Astrocyte (in vitro differentiated cells and primary cell): Measurements from ENCODE around the gene COA8.

Experiments
- EZH2 ChIP-seq: IDR thresholded peaks from 2 replicates; pipeline ENCODE4 v1.6.1; 2012; ENCODE audit warnings: mild to moderate bottlenecking, low read length, inconsistent platforms; ENCODE audit not compliant: insufficient read depth
- TF ChIP-seq, protein P1 (sequence below): IDR thresholded peaks from 2 replicates; pipeline ENCODE4 v1.5.1; 2011; ENCODE audit warnings: low read depth, mild to moderate bottlenecking, inconsistent platforms, low read length, moderate library complexity; ENCODE audit not compliant: insufficient read depth

DNA sequence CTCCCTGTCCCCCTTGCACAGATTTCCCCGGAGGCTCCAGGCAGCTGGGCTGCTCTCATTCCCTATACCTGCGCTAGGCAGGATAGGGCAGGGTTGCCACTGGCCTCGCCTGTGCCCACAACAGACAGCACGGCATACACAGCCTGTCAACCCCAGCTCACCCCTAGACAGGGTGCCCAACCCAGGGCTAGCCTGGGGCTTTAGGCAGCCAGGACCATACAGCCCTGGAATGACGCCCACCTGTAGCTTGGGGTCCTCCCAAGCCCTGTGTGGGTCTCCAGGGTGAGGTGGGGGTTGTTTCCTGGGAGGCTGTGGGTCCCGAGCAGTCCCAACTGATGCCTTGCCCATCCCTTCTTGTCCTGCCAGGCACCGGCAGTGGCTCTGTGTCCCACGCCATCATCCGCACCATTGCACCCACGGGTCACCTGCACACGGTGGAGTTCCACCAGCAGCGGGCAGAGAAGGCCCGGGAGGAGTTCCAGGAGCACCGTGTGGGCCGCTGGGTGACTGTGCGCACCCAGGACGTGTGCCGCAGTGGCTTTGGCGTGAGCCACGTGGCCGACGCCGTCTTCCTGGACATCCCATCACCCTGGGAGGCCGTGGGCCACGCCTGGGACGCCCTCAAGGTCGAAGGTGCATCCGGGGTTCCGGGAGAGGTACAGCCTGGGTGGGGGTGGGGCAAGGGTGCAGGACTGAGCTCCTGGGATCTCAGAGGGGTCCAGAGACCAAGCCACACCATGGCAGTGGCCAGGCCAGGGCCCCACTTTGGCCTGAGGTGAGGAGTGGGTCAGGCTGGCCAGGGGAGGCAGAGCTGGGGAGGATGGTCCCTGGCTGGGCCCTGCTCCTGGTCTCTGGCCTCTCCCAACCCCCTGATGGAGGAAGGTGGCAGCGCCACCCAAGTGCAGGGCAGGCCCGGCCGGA lies 30.3 kb upstream of the COA8 start:
- TF ChIP-seq EZH2 = no peak
- TF ChIP-seq, protein P1, sequence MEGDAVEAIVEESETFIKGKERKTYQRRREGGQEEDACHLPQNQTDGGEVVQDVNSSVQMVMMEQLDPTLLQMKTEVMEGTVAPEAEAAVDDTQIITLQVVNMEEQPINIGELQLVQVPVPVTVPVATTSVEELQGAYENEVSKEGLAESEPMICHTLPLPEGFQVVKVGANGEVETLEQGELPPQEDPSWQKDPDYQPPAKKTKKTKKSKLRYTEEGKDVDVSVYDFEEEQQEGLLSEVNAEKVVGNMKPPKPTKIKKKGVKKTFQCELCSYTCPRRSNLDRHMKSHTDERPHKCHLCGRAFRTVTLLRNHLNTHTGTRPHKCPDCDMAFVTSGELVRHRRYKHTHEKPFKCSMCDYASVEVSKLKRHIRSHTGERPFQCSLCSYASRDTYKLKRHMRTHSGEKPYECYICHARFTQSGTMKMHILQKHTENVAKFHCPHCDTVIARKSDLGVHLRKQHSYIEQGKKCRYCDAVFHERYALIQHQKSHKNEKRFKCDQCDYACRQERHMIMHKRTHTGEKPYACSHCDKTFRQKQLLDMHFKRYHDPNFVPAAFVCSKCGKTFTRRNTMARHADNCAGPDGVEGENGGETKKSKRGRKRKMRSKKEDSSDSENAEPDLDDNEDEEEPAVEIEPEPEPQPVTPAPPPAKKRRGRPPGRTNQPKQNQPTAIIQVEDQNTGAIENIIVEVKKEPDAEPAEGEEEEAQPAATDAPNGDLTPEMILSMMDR = no peak
